Activated CD8-positive, alpha-beta memory T cell treated with anti-CD3 and anti-CD28 coated beads, Interleukin-2, amount 50 U/mL, for 48 hours (primary cell): Measurements from ENCODE around the gene VPS37B.
A peak's percentile ranks its signal among the peaks of the same experiment; 100 is the strongest.
"Not testable (repeated sequence)": the region's sequence is repeated elsewhere in the genome, so short reads cannot be mapped to it uniquely, and the experiment has no call there.

Experiments used
- DNase-seq: peaks from one replicate; pipeline ENCODE4 v3.0.0-alpha.2; 2020

The VPS37B gene

GRCh38 chr12:122880668-122881067, 15.3 kb downstream of the VPS37B start:
- no peak for DNase-seq

GRCh38 chr12:122880155-122880667, 15.7 kb downstream of the VPS37B start:
- no peak for DNase-seq

DNA sequence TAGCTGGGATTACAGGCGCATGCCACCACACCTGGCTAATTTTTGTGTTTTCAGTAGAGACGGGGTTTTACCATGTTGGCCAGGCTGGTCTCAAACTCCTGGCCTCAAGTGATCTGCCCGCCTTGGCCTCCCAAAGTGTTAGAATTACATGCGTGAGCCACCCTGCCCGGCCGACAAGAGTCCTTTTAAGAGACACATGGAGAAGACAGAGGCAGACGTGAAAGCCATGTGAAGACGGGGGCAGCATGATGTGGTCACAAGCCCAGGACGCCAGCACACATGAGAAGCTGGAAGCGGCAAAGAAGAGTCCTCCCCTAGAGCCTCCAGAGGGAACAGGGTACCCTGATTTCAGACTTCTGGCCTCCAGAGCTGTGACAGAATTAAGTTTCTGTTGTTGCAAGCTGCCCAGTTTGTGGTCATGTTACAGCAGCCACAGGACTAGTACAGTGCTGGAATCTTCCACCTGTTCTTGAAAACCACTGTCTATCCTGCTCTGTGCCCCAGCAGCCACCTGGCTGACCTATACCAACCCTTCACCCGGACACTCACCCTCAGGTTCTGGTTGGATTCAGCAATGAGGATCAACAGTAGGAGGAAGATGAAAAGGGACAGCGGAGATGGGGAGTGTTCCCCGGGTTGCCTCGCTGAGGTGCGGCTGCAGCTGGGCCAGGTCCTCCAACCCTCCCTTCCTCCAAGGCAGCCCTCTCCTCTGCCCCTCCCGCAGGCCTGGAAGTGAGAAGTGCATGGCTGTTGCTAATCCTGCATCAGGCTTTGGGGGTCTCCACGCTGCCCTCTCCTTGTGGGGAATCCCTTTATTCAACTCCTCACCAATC, 16.9 kb downstream of the VPS37B start:
- DNase-seq = no peak

GRCh38 chr12:122876731-122877130, 19.2 kb downstream of the VPS37B start:
- no peak for DNase-seq

- DNase-seq = not testable (repeated sequence)
Observed at GRCh38 chr12:122876281-122876680, 19.6 kb downstream of the VPS37B start.

GRCh38 chr12:122875590-122876220, 20.2 kb downstream of the VPS37B start:
- DNase-seq = no peak

DNA sequence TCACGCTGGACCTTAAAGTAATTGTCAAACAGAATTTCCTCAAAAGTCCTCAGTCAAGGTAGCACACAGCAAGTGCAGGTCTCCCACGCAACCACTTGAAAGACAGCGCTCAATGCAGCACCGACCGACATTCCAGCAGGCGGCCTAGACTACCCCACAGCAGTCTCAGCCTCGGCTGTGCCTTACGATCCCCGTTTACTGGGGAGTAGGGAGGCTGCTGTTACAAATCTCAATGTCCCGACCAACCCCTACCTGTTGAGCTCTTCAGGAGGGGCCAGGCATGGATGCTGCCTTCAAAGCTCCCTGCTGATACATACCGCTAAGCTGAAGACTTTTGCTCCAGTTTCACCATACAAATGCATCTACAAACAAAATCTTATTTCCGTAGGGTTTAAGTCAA, 21.8 kb downstream of the VPS37B start:
- DNase-seq = no peak

DNA sequence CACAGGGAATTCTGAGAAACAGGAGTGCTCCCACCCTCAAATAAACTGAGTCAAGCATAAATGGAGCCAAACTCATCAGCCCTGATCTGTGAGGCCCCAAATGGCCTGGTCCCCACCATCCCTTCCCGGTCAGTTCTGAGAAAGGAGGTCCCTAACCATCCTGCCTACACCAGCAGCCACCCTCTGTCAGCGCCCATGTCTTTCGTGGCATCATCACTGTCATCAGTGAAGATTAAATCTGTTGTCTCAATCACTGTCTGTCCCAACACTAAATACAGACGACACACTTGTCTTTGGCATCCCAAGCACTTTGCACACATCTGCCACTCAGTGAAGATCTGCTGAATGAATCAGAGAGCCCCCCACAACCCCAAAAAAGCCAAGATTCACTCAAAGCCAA, 22.4 kb downstream of the VPS37B start:
- DNase-seq = no peak

DNA sequence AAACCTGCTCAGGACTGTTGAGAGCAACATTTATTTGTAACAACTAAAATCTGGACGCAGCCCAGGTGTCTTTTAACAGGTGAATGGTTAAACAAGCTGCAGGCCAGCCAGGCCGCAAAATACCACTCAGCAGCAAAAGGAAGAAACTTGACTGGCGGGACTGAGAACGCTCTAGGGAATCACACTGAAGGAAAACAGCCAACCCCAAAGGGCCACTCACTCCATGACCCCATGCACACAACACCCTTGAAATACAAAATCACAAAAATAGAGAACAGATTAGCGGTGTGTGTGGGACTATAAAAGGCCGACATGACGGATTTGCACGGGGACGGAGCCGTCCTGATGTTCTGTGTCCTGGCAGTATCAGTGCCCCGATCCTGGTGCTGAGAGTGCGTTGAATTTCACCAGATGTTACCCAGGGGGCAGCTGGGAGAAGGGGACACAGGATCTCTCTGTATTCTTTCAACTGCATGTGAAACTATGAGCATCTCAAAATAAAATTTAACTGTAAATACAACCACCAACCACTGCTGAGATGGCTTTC, 23.0 kb downstream of the VPS37B start:
- DNase-seq = no peak

- peak; percentile 79 for DNase-seq
Observed at GRCh38 chr12:122871851-122872780, 23.8 kb downstream of the VPS37B start.

DNA sequence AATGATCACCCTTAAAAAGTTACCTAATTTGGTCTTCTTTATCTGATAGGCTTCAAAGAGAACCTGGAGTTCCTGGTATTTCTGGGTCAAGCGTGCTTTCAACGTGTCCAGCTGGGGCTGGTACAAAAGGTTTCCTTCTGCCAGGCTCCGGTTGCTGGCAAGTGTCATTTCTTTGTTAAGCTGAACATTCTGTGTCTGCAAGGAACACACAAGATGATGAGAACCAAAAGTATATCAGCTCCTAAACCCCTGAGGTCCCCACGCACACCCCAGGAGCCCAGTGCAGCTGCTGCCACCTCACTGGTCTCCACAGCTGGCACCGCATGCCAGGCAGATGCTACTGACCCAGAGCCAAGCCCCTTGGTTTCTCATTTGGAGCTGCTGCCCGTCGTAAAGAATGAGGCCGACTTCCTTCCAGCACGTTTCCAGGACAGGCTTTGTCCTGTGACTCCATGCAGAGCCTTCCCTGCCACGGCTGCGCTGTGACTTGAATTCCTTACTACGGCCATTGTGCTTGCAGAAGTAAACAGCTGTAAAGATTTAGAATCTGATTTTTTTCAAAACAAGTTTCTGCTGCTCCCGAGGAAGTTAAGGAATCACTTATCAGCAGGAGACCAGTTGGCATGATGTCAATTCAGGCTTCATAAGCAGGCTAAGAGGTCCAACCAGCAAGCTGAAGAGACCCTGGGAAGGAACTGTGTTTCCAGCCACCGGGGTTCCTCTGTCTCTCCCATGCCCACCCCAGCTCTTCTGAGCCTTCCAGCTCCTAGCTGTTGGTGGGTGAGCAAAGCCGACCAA, 24.9 kb downstream of the VPS37B start:
- DNase-seq = no peak

GRCh38 chr12:122870163-122870842, 25.6 kb downstream of the VPS37B start:
- no peak for DNase-seq

GRCh38 chr12:122869207-122869973, 26.5 kb downstream of the VPS37B start:
- DNase-seq = no peak

- DNase-seq = no peak
Observed at GRCh38 chr12:122868471-122869177, 27.3 kb downstream of the VPS37B start.

DNA sequence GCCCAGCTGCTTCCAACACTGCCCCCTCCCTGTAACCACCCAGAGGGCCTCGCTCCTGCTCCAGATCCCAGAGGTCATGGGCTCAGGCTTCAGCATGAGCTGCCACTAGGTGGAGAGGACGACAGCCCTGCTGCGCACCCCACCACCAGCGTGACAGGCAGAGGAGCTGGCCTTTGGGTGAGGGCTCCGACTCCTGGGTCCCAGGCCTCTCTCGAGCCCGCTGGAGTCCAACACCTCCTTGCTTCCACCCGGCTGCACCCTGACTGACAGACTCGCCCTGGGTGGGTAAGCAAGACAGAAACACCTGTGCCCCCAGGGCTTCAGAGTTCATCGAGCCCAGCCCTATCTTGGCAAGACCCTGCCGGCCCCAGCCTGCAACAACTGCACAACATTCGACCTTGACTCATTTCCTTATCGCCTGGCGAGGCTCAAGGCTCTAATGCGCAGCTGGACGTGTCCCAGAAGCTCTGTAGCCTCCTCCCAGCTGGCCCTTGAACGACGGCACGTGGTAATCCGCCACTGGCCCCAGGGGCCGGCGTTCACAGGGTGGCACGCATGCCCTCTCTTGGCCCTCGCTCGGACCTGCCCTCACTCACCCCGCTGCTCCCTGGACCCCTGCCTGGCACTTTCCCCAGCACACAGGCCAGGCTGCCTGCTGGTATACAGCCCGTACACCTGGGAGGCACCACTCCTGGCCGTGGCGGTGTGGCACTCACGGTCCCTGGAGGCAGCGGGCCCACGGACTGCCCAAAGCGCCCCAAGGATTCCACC, 28.0 kb downstream of the VPS37B start:
- no peak for DNase-seq

GRCh38 chr12:122866950-122867607, 28.8 kb downstream of the VPS37B start:
- no peak for DNase-seq

GRCh38 chr12:122866379-122866778, 29.5 kb downstream of the VPS37B start:
- DNase-seq = no peak
